Lower leg skin (tissue), 4 donors: ENCODE data around the gene NDUFA7. TPM values are rescaled to one million over a fixed set of nuclear protein-coding genes. Genes with fewer than 3 reads are reported as not detected.

Experiments
- DNase-seq, 2 donors: peaks; one replicate each; pipeline ENCODE4 v3.0.0-alpha.2; 2019; ENCODE audit warnings: low spot score in 2 of 2
- H3K4me3 ChIP-seq: fragments of 200-600 bp; sonication (generic); 2 replicates; pipeline ENCODE4 v1.5.1; 2017; ENCODE audit warnings: mild to moderate bottlenecking, low read depth; ENCODE audit not compliant: poor library complexity, severe bottlenecking
- POLR2A ChIP-seq, 2 donors: fragments of 450-650 bp; IDR thresholded peaks; one replicate each; pipeline ENCODE4 v1.6.1; 2016 to 2017; ENCODE audit warnings: antibody characterized with exemption in 2 of 2, mild to moderate bottlenecking in 1 of 2, moderate library complexity in 1 of 2
- WGBS, 2 donors: methylation state at CpG; one replicate each; pipeline ENCODE4 v1.1.5; 2018; 5-methylcytosine and 5-hydroxymethylcytosine counted together
- intact Hi-C: fragments of 100-400 bp; cut with DNase I; formaldehyde crosslinking; loops from one replicate; pipeline ENCODE4 v1.15.0; 2023; ENCODE audit warnings: low total_unique reads
- total RNA-seq, 4 donors: library from RNA; depleted of rRNA; stranded (reverse); fragments of >200 nt; gene quantifications; one replicate each; pipeline ENCODE4 v1.1.0, GENCODE V29; 2016
- TF ChIP-seq, protein P1 (sequence below), 3 donors: fragments of 450-650 bp; IDR thresholded peaks; one replicate each; pipeline ENCODE4 v1.5.1; 2016; ENCODE audit warnings: antibody characterized with exemption in 3 of 3, mild to moderate bottlenecking in 3 of 3, moderate library complexity in 2 of 3

Gene NDUFA7
- total RNA-seq, 4 donors from 2014 or later = 24.5 to 39.5 (median 32.3) TPM

DNA sequence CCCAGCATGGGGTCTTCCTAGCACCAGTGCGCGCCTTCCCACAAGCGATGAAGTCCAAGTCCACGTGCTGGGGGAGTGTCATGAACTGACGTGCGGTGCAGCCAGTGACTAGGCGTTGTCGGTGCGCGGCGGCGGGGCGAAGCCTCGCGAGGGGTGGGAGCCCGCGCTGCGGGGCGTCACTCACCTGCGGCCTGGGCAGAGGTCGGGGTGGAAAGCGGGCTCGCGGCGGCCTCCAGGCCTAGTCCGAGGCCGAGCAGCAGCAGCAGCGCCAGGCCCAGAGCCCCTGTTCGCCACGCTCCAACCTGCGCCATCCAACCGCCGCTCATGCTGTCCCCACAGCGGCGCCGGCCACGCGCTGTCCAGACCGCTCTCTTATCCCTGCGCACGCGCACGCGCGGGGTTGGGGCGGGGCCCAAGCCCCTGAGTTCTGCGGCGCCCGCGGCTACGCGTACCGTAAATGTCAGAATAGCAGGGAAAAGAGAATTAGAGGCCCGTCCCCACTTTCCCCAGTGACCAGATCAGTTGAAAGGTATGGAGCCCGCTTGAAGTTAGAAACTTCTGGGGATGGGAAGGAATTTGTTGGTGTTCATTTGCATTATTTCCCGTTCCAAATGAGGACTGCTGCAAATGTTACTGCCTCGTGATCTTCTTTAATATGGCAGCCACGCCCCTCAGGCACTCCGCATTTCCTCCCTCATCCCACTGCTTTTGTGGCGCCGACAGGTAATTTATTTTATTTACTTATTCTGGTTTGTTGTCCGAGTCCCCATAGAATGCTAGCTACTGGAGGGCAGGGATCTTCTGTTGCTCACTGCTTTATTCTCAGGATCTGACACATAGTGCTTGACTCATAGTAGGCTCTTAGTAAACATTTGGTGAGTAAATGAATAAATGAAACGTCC, 13.0 kb downstream of the NDUFA7 start, which contains the start of gene CD320:
Gene CD320 (minus strand): TSS at position 394 of the 902 bp plus-strand sequence. CDS start 68 bp downstream, at position 326.
- intact Hi-C loops = no loop called here
- TF ChIP-seq, protein P1, sequence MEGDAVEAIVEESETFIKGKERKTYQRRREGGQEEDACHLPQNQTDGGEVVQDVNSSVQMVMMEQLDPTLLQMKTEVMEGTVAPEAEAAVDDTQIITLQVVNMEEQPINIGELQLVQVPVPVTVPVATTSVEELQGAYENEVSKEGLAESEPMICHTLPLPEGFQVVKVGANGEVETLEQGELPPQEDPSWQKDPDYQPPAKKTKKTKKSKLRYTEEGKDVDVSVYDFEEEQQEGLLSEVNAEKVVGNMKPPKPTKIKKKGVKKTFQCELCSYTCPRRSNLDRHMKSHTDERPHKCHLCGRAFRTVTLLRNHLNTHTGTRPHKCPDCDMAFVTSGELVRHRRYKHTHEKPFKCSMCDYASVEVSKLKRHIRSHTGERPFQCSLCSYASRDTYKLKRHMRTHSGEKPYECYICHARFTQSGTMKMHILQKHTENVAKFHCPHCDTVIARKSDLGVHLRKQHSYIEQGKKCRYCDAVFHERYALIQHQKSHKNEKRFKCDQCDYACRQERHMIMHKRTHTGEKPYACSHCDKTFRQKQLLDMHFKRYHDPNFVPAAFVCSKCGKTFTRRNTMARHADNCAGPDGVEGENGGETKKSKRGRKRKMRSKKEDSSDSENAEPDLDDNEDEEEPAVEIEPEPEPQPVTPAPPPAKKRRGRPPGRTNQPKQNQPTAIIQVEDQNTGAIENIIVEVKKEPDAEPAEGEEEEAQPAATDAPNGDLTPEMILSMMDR (IDR thresholded peaks at IDR 0.05) = no peak
- TF ChIP-seq POLR2A (IDR thresholded peaks at IDR 0.05) = no peak
- H3K4me3 ChIP-seq = peak within 1 kb of the TSS; percentile 23
- WGBS, 2 donors = 0% methylated on average over 39 to 53 of the region's 63 CpGs
- DNase-seq = peak; percentile 78 to 97

DNA sequence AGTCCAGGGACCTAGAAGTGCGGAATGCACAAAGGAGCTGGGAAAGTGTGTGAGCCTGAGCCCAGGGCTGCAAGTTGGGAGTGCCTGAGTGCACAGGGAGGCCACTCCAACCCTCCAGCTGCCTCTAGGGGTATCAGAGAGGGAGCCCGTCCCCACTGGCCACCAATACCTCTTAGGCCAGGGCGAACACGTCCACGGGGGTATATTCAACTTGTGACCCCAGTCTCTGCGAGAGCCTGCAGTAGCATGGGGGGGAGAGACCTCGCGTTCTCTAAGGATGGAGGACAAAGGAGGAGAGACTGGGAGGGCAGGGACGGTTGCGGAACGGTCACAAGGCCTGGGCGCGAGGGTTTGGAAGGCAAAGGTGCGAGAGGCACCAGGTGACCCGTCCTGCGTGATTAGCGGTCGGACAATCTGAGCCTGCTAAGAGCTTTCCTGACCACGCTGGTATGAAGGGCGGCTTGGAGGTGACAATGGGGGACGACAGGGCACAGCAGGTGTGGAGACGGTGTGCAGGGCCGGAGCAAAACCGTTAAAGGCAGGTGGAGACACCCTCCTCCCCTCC, 13.7 kb downstream of the NDUFA7 start:
- DNase-seq = peak; percentile 13 to 86
- WGBS, 2 donors = 10 to 23% methylated on average over 24 of the region's 24 CpGs
- intact Hi-C loops = no loop called here
- peak overlapping the region; percentile 23 for H3K4me3 ChIP-seq
- no peak for TF ChIP-seq POLR2A (IDR thresholded peaks at IDR 0.05)
- TF ChIP-seq, protein P1 (IDR thresholded peaks at IDR 0.05) = no peak

DNA sequence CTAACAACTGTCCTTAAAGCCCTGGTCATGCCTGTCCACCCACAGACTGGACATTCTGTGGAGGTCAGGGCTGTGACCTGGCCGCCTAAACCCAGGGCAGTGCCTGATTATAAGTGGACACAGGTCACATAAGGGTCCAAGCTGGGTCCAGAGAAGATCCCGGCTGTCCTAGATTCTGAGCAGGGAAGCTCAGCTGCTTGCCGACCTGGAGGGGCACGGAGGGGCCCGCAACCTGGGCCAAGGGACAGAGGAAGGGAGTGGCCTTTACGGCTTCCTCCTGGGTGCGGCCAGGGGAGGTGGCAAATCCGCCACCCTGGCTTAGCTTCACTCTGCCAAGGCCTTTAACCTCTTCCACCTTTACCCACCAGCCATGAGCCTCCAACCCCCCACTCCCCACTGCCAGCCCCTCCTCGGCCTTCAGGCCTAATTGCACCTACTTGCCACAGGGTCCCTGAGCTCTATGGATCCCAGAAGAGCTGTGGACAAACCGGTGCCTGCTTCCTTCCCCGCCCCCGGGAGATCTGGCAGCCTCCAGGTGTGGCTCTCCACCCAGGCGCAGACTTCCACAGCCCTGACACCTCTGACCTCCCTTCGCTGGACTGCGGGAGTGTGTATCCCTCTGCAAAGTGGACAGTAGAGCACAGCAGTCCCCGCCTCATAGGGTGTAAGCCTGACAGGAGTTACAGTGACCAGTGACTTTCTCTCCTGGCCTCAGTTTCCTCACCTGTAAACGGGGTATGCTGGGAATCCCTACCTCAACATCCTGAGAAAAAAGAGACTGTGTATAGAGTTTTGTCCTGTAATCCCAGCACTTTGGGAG, 14.7 kb downstream of the NDUFA7 start:
- intact Hi-C loops = no loop called here
- peak; percentile 7 to 87 for DNase-seq
- 58 to 74% methylated on average over 14 to 17 of the region's 17 CpGs for WGBS, 2 donors
- no peak overlapping the region for H3K4me3 ChIP-seq
- TF ChIP-seq POLR2A (IDR thresholded peaks at IDR 0.05) = no peak
- TF ChIP-seq, protein P1 (IDR thresholded peaks at IDR 0.05) = no peak

DNA sequence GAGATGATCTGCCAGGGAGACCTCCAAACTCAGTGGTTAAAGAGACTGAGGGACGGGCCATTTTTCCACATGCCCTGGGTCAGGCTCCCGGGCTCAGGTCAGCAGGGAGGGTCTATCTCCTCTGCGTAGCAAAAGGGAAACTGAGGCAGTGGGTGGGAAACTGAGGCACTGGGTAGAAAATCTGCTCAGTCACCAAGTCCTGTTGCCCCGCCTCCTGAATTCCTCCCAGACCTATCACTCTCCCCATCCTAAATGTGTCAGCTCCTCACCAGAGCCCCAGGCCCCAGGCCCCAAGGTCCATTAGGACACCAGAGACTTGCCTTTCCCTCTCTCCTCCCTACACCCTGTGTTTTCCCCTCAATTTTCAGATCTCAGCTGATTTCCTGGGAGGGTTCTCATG, 15.4 kb downstream of the NDUFA7 start:
- WGBS, 2 donors = 73 to 98% methylated on average over 4 of the region's 4 CpGs
- DNase-seq = peak; percentile 11 to 53
- intact Hi-C loops = no loop called here
- no peak for TF ChIP-seq POLR2A (IDR thresholded peaks at IDR 0.05)
- TF ChIP-seq, protein P1 (IDR thresholded peaks at IDR 0.05) = no peak
- H3K4me3 ChIP-seq = no peak overlapping the region

DNA sequence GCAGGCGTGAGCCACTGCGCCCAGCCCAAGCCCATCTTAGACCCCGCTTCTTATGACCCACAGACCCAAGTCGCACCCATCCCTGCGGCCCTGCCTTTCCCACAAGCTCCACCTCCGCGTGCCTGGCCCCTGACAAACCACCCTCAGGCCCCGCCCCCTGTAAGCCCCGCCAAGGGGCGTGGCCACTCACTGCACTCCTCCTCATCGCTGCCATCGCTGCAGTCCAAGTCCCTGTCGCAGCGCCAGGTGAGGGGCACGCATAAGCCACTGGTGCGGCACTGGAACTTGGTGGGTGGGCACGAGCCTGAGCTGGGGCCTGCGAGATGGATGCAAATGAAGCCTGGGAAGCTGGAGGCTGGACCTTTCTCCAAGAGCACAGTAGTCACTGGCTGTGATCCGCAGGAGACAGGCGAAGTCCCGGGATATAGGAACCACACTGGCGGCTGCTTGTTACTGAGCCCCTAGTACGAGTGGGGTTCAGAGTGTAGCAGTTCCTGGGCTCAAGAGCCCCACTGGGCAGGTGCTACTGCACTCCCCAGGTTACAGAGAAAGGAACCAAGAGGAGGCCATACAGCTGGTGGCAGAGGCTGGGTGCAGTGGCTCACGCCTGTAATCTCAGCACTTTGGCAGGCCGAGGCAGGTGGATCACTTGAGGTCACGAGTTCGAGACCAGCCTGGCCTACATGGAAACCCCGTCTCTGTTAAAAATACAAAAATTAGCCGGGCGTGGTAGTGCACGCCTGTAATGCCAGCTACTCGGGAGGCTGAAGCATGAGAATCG, 16.1 kb downstream of the NDUFA7 start:
- TF ChIP-seq, protein P1 (IDR thresholded peaks at IDR 0.05) = no peak
- no peak for TF ChIP-seq POLR2A (IDR thresholded peaks at IDR 0.05)
- intact Hi-C loops = no loop called here
- peak; percentile 13 to 86 for DNase-seq
- H3K4me3 ChIP-seq = no peak overlapping the region
- 77% methylated on average over 33 of the region's 33 CpGs for WGBS, 2 donors
